Caki2 (cell line): ENCODE data around the gene KIFC1. TPM values are rescaled to one million over a fixed set of nuclear protein-coding genes. Genes with fewer than 3 reads are reported as not detected.

Experiments
- DNase-seq: peaks from one replicate; pipeline ENCODE4 v3.0.0-alpha.2; 2015; ENCODE audit warnings: low read depth
- in situ Hi-C: cut with HindIII; loops from 2 replicates; pipeline ENCODE4 v1.10.0; 2016; ENCODE audit warnings: low sequenced_read_pairs, low pct_unique_long_range_greater_than_20kb, mixed read lengths
- total RNA-seq: library from RNA; depleted of rRNA; stranded (reverse); fragments of >200 nt; shearing (Covaris generic); gene quantifications from 2 replicates; pipeline ENCODE4 v1.2.3, GENCODE V29; 2014; ENCODE audit warnings: low replicate concordance

The KIFC1 gene
- total RNA-seq, 1 experiment from 2014 or later, result 179 TPM

- in situ Hi-C loops, result no loop called here
Observed at GRCh38 chr6:33418690-33419291, 27.2 kb downstream of the KIFC1 start.

GRCh38 chr6:33419580-33420490 lies 28.2 kb downstream of the KIFC1 start, which contains the start of gene SYNGAP1:
Gene SYNGAP1, plus strand, starts transcription at chr6:33420065. Its CDS starts 200 bp downstream, at chr6:33420265.
- no peak for DNase-seq
- in situ Hi-C loops, result no loop called here

More at GRCh38 chr6:33418690-33419291, 27.2 kb downstream of the KIFC1 start:
- DNase-seq, result no peak

- DNase-seq, result no peak
- in situ Hi-C loops, result no loop called here
Observed at GRCh38 chr6:33420491-33421343, 29.1 kb downstream of the KIFC1 start.

- in situ Hi-C loops, result no loop called here
Observed at GRCh38 chr6:33421344-33421643, 29.7 kb downstream of the KIFC1 start.

GRCh38 chr6:33423777-33424176 lies 32.2 kb downstream of the KIFC1 start:
- no peak for DNase-seq
- in situ Hi-C loops, result no loop called here

More at GRCh38 chr6:33421344-33421643, 29.7 kb downstream of the KIFC1 start:
- no peak for DNase-seq

- DNase-seq, result no peak
- in situ Hi-C loops, result no loop called here
Observed at GRCh38 chr6:33424855-33425667, 33.4 kb downstream of the KIFC1 start.

GRCh38 chr6:33425668-33426577 lies 34.3 kb downstream of the KIFC1 start:
- peak; percentile 81 for DNase-seq
- in situ Hi-C loops, result no loop called here

GRCh38 chr6:33426590-33427511 lies 35.2 kb downstream of the KIFC1 start:
- in situ Hi-C loops, result no loop called here
- no peak for DNase-seq

- DNase-seq, result peak; percentile 51
- in situ Hi-C loops, result no loop called here
Observed at GRCh38 chr6:33427585-33428223, 36.1 kb downstream of the KIFC1 start.

GRCh38 chr6:33428224-33428965 lies 36.8 kb downstream of the KIFC1 start:
- in situ Hi-C loops, result no loop called here
- DNase-seq, result peak; percentile 35

- no peak for DNase-seq
- in situ Hi-C loops, result no loop called here
Observed at GRCh38 chr6:33428966-33429749, 37.5 kb downstream of the KIFC1 start.

- no peak for DNase-seq
- in situ Hi-C loops, result no loop called here
Observed at GRCh38 chr6:33429750-33430052, 38.1 kb downstream of the KIFC1 start.

- in situ Hi-C loops, result no loop called here
- no peak for DNase-seq
Observed at GRCh38 chr6:33430334-33430733, 38.7 kb downstream of the KIFC1 start.

- DNase-seq, result peak; percentile 41
- in situ Hi-C loops, result no loop called here
Observed at GRCh38 chr6:33430991-33431879, 39.6 kb downstream of the KIFC1 start.
